NCI-H1694 (cell line): ENCODE measurements around the gene AFTPH.

Experiments
- DNase-seq: peaks from one replicate; lab custom pipeline; 2025; lab: John Stamatoyannopoulos, UW

Gene AFTPH

DNA sequence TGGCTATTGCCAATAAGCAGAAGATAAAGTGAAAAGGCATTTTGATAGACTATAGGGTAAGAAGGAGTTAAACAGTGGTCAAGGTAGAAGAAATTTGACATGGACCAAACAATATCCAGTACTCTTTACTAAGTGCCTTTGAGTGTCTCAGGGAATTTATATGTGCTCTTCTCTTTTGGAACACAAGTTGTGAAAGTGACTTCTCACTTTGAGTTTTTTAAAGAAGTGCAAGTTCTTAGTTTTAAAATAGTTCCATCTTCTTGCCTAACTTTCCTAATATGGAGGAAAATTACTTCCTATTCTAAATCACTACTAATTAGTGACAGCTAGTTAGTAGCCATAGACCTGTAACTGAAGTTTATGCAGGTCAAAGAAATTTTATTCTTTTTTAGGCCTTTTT lies 63.4 kb downstream of the AFTPH start:
- DNase-seq, result no peak

DNA sequence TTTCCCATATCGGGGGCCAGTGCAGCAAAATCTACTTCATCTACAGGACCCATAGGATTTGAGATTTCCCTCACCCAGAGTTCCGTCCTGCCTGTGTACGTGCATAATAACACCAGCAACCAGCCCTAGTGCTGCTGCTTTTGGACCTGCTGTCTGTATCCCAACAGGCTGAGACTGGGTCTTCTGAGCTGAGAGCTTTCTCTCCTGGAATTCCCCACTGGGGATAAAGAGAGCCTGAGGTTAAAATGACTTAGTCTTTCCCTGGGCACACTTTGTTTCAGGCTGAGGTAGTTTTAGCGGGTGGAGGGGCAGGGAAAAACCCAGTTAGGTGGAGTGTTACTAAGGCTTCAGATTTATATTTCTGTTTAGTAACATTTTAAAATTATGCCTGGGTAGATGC lies 67.1 kb downstream of the AFTPH start:
- DNase-seq, result no peak

DNA sequence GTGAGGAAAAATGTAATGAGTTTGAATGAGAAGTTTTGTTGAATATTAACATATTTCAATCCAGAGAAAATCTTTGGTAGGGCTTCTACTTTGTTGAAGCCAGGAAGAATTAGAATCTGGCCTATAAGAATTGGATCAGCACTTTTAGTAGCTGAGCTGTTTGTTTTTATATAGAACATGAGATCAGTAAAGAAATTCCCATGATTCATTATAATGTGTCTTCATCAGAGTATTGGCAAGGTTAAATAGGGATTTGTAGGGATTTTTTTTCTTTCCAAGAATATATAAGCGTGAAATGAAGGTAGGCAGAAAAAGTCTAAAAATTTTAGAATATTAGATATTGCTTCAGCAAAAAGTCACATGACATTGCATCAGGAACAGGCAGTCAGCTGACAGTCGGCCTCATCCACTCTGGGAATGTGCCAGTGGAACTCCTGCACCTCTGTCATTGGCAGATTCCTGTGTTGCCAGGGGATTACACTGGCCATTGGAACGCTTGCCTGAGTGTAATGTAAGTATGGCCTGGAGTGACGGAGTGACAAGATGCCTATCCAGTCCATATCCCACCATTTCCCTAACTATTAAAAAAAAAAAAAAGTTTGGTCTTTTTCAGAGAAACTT lies 69.0 kb downstream of the AFTPH start:
- DNase-seq, result no peak

DNA sequence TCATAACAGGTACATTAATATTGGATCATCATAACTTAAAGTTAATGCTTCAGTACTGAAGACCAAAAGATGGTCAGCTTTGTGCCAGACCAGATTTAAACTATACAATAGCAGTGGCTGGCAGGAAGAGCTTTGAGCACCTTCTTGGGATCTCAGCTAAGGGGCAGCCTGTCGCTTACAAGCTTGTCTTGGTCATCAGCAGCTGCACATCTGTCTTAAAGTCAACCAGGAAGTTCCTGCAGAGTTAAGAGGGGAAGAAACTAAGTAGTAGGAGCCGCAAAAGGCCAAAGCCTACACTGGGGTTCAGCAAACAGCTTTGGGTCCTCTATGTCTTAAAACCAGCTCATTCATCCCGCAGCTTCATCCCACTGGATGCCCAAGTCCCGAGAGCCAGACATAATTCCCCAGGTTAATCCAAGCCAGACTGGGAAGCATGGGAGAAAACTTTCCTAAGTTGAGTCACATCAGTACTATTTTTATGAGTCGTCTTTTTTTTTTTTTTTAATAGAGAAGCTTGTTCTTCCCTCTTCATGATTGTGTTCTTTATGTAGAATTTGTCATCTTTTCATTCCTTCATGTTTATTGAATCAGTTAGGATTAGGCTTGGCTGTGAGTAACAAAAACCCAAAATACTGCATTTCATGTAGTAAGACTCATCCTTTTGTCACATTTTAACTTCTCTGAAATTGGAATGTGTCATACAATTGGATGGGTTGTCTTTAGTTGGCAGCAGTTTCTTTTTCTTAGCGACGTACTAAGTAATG lies 70.3 kb downstream of the AFTPH start:
- no peak for DNase-seq

DNA sequence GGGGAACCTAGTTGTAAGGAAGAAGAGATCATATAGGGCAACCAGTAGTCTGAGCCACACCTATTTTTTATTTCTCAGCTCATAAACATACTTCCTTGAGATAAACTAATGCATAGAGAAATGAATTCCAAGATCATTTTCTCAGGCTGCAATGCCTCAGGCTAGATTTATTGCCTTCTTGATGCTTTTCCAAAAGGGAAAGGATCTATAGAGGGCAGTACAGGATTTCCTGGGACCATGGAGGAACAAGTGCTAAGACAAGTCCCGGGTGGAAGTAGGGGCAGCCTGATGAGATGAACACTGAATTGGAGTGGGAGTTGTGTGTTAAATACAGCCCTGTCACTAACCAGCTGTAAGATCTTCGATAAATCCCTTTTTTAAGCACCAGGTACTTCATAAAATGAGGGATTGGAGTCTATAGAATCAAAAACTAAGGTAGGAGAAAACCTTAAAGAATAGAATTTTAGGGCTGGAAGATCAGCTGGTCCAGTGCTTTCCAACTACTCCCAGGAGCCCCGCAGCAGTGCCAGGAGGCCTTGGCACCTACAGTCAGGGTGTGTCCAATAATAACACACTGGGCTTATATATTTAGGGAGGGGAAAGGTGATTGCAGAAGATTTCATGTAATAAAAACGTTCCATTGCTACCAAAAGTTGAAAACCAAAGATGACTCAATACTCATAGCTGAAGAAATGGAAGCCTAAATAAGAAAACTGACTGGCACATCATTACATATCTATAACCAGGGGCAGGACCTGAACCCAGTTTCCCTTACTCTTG lies 71.5 kb downstream of the AFTPH start:
- DNase-seq, result no peak

DNA sequence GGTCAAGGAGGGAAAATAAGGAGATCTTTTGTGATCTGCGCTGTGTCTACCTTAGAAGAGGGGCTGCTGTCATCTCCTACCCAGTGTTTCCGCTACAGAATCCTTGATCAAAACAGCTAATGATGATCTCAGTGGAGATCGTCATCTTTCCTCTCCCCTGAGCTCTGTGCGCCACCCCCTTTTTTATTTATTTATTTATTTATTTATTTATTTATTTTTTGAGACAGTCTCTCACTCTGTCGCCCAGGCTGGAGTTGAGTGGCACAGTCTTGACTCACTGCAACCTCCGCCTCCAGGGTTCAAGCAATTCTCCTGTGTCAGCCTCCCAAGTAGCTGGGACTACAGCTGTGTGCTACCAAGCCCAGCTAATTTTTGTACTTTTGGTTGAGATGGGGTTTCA lies 74.1 kb downstream of the AFTPH start:
- no peak for DNase-seq

DNA sequence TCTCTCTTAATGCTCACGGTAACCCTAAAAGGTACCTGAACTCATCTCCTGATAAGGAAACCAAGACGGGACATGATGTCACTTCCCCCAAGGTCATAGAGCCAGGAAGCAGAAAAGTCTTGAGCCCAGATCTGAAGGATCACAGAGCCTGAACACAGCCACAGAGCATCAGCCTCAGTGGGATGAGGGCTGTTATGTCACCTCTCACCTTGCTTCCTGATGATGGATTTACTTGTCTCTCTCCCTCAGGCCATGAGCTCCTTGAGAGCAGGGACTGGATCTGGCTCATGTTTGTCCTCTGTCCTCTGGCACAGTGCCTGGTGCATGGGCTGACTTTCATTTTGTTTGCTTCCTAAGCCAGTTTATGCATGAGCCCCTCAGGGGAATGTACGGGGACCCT lies 75.3 kb downstream of the AFTPH start:
- DNase-seq, result no peak

DNA sequence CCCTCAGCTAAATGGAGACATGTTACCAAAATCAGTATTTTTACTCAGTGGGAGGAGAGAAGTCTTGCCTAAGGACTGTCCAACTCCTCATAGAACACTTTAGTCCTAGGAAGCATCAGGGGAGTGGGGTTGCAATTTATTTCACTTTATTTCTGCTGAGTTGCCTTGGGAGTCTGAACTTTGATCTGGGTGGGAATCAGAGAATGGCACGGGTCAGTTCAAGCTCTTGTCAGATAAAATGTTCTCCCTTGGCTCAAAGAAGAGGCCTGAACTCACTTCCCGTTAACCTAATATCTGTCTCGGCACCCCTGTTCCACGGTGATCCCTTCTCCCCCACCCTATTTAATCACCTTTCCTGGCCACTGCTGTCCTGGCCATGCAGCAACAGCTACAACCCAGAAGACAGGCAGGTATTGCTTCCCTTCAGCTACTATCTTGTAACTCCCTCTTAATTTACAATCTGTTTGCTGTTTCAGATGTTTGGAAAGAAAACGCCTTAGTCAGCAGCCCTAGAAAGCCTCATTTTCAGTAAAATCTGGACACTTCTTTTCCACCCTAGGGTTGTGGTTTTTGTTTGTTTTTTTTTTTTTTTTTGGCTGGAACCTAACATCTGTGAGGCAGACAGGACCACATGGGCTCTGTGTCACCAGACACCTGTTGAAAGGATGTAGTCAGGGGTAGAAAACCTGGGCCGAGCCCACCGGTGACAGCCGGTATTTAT lies 77.1 kb downstream of the AFTPH start:
- DNase-seq, result no peak

DNA sequence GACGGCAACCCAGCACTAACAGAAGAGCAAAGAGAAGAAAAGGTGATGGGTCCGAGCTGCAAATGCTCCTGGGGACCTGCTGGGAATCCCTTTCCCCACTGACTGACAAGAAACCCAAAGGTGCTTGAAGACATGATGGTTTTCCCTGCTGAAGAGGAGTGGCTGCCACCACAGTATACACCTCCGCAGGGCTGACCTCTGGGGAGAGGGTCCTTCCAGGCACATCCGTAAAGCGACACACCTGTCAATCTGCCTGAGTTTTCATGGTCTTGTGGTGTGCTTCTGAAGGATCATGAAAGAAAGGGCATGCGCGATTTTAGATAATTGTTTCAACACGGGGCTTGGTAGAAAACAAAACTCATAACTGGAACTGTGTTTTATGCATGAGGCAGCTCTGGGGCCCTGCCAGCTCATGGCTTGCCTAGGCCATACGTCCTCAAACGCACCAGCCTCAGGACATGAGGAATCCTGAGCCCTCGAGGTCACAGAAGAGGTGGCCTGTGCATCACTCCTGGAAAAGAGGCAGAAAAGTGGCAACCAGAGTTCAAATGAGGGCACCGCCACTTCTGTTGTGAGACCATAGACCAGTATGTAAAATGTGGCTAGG lies 77.8 kb downstream of the AFTPH start:
- DNase-seq, result no peak

DNA sequence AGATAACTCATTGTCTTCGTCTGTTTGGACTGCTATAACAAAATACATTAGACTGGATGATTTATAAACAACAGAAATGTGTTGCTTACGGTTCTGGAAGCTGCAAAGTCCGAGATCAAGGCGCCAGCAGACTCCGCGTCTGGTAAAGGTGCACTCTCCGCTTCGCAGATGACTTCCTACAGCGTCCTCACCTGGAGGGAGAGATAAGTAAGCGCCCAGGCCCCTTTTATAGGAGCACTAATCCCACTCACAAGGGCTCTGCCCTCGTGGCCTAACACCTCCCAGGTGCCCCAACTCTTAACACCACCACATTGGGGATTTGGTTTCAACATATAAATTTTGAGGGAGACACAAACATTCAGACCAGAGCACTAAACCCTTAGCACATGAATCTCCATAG lies 78.3 kb downstream of the AFTPH start:
- DNase-seq, result no peak

DNA sequence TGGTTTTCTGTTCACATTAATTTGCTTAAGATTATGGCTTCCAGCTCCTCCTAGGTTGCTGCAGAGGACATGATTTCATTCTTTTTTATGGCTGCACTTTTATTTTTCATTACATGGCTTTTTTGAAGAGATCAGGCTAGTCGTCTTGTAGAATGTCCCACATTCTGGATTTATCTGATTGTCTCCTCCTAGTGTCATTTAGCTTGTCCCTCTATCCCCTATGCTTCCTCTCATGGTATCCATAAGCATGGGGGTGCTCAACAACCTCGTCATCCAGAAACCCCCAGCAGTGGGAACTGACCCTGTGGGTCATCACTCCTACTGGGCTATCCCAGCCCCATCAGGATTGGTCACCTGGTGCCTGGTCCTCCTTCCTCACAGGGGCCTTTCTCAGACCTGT lies 80.0 kb downstream of the AFTPH start:
- DNase-seq, result no peak

DNA sequence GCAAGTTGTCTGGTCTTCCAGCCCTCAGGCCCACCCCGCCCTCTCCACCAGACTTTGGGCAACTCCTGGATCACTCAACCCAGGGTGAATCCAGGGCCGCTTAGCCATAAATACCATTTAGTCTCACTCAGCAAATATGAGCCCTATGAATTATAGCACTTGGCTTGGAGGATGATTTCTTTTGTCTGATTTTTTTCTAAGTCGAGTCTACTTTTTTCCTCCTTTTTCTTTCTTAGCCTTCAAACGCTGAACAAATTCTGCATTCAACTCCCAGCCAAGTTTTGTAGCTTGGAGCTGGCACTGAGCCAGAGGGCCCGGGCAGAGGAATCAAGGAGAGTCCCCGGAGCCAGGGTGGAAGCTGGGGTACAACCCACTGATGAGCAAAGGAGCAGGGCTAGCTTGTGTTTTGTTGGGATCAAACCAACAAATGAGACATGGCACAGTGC lies 80.9 kb downstream of the AFTPH start:
- DNase-seq, result no peak

DNA sequence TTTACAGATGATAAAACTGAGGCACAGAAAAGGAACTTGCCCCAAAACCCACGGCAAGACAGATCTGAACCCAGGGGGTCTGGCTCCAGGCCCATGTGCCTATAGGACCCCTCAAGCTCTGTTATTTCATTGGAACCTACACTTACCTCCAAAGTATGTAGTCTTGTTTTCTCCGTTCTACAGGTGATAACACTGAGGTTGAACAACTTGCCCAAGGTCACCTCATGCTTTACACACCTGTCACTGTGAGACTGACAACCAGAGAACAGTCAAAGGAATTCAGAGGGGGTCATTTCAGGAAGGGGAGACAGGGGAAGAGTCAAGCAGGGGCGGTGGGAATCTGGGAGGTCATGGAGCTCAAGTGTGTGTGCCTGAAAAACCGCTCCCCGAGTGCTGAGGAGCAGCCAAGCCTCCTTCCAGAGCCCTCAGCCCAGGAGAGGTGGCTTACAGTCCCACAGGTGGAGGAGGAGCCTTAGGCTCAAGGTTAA lies 81.9 kb downstream of the AFTPH start:
- no peak for DNase-seq

DNA sequence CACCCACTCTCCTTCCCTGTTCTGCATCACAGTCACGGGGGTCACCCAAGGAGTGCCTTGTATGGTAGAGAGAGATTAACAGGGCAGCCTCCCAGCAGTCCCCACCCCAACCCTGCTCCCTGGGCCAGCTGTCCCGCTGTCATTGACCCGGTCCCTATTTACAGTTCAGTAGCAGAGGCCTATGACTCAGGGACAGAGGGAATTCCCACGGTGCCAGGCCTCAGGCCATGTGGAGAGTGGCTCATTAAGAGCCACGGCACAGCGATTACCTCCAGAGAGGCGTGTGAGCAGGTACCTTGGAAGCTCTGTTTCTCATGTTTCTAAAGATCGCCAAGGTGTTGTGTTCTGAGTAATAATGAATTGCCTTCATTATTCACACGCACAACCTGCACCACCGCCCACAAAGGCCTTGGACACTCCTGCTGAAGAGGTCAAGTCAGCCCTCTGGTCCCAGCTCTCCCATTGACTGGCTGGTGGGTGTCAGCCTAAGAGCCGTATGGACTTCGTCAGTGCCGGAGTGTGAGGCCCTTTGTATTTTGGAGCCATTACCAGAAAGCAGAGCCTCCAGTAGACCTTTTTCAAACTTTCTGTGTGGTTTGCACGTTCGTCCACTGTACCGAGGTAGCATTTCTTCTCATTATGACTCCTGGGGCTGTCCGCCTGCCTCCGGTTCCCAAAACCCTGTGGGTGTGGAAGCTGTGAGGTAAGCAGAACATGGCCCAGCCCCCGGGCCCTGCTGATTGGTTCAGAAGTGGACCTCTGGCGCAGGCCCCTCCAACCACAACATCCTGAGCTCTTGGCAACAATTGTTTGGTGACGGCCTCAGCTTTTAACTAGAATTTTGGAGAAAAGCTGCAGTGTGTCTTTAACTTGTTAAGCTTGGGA lies 82.6 kb downstream of the AFTPH start:
- no peak for DNase-seq

DNA sequence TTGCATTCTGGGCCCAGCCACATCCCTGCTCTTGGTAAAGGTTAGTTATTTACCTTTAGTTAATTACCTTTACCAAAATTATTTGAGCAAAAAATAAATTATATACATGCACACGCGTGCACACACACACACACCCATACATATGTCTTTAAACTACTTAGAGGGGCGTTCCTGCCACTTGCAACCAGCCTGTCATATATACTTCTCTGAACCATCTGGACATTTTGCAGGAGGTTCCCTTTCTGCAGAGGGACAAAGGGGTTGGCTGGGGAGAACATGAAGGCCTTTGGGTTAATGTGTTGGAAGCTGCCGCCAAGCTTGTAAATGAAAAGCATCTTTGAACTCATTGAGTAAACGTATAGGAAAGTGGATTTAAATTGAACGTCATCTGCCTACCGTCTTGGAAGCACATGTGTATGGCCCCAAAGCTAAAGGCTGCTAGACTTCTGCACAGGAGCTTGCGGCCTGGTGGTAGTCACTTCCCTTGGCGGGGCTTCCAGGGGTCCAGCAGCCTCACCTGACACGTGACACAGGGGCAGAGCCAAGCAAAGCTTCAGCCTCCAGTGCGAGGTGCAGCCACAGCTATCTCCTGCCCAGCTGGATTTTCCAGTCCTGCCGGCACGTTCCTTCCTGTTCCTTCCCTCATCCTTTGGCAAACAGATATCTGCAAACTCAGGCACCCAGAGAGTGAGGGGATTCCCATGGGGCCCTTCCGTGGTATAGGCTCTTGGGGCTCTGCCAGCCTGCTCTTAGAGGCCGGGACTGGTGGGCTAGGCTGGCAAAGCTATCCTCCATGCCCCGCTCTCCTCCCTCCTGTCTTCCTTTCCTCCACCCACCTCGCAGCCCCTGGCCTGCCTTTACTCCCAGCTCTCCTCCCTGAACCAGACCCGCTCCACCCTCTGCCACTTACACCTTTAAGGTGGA lies 83.5 kb downstream of the AFTPH start:
- no peak for DNase-seq

DNA sequence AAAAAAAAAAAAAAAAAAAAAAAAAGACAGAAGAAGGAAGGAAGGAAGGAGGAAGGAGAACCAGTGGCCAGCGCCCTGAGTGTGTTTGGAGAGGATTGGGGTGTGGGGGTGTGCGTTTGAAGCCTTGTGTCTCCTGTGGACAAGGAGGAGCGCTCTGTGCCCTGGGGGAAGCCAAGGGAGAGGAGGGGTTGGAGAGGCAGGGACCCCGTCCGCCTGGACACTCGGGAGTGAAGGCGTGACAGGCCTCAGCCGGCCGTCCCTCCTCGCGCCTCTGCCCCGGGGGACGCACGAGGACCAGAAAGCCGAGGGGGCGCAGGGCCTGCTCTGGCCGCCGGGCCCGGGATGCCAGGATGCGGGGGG lies 84.7 kb downstream of the AFTPH start:
- DNase-seq, result no peak

DNA sequence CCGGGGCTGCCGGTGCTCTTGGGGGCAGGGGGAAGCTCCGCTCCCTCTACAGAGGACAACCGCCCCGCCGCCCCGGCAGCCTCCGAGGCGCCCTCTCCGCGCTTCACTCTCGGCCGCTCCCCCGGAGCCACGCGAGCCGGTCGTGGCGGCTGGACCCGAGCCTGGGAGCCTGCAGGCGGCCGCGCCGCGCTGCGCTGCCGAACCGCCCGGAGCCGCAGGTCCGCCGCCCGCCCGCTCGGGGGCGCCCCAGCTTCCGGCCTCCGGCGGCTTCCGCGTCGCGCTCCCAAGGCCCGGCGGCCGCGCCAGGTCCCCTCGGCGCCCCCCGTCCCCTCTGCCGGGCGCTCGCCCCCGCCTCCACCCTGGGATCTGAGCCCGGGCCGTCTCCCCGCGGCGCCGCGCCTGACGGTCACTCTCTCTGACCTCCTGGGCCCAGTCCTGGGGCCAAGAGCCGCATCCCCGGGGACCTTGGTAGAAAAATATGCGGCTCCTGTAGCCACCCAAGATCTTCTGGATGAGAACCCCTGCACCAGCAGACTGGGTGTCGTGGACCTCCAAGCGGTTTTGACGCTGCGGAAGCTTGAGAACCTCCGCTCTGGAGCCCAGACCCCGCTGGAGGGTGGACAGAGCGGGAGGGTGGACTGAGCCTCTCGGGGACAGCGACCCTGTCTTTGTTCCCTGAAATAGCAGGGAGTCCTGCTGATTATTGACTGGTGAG lies 85.3 kb downstream of the AFTPH start:
- DNase-seq, result no peak

DNA sequence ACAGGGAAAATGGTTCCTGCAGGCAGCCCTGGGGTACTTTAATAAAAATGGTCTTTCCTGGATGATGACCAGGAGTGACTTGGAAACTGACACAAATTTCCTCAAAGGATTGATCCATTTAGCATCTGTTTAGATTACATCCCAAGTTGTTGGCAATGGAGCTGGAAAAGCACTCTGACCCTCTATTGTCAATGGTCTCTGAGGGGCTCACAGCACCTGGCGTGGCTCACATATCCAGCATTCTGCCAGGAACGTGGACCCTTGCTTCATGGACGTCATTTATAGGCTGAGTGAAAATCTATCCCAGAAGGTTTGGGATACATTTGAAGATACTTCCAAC lies 85.8 kb downstream of the AFTPH start:
- DNase-seq, result no peak

DNA sequence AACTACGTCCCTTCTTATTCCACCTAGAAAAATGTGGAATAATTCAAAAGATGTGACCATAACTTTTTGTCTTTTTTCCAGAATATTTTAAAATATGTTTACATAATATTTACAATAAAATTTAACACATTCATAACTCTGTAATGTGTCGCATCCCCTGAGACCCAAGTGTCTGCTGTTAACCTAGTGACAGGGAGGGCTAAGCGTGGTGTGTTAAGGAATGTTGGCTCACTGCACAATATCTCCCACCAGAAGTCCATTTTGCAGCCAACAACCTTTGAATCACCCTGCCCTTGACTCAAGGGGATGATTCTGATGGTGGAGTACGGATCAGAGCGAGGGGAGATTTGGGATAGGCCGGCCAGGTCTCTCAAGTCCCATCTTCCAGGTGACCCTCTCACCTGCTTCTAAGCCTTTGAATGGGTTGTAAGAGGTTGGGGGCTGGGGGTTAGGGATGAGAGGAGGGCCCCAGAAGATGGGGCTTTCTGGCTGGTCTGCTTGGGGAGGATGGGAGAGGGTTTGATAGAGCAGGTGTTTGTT lies 86.3 kb downstream of the AFTPH start:
- DNase-seq, result no peak
